H1 (cell line): ENCODE results near the gene BEAN1. TPM values are rescaled to one million over a fixed set of nuclear protein-coding genes. Genes with fewer than 3 reads are reported as not detected.

ENCODE experiments used
- CHD2 ChIP-seq: IDR thresholded peaks from 2 replicates; pipeline ENCODE4 v1.6.1; 2012; ENCODE audit warnings: low read length, improper control_type of control experiment
- CTBP2 ChIP-seq: IDR thresholded peaks from 2 replicates; pipeline ENCODE4 v1.7.0; 2011; ENCODE audit warnings: borderline replicate concordance, mild to moderate bottlenecking, moderate library complexity, mixed read lengths, low read length; ENCODE audit not compliant: insufficient read depth, insufficient read length
- GABPA ChIP-seq: IDR thresholded peaks from 2 replicates; pipeline ENCODE4 v1.6.1; 2011; ENCODE audit warnings: mild to moderate bottlenecking, low read length, moderate library complexity, borderline replicate concordance; ENCODE audit not compliant: insufficient read depth
- HDAC6 ChIP-seq: IDR thresholded peaks from one replicate; pipeline ENCODE4 v1.7.1; 2012; ENCODE audit warnings: low read depth, mild to moderate bottlenecking, inconsistent platforms, low read length, moderate library complexity
- JUND ChIP-seq: IDR thresholded peaks from 2 replicates; pipeline ENCODE4 v1.6.1; 2011; ENCODE audit warnings: mild to moderate bottlenecking, improper control_type of control experiment, low read length
- KDM1A ChIP-seq: fragments of 200-600, 300-600 bp; sonication (generic); IDR thresholded peaks from 2 replicates; pipeline ENCODE4 v1.7.1; 2016; ENCODE audit warnings: mild to moderate bottlenecking, low read length, borderline replicate concordance
- KDM4A ChIP-seq: IDR thresholded peaks from one replicate; pipeline ENCODE4 v1.7.1; 2012; ENCODE audit warnings: low read depth, mild to moderate bottlenecking, moderate library complexity, low read length, inconsistent platforms; ENCODE audit not compliant: severe bottlenecking
- NANOG ChIP-seq: IDR thresholded peaks from 2 replicates; pipeline ENCODE4 v1.6.1; 2011; ENCODE audit warnings: low read length, low read depth, mild to moderate bottlenecking, inconsistent platforms; ENCODE audit not compliant: insufficient read depth, poor library complexity, severe bottlenecking
- POLR2AphosphoS5 ChIP-seq: IDR thresholded peaks from 2 replicates; pipeline ENCODE4 v1.6.1; 2011; ENCODE audit warnings: low read depth, low read length
- RAD21 ChIP-seq, 2 experiments: IDR thresholded peaks in 1 of 2; conservative IDR thresholded peaks in 1 of 2; 2 replicates each; pipeline ENCODE4 v1.6.1; 2011; ENCODE audit warnings: low read depth in 2 of 2, low read length in 2 of 2, improper control_type of control experiment in 1 of 2, inconsistent platforms in 1 of 2, mild to moderate bottlenecking in 1 of 2, moderate library complexity in 1 of 2
- SUZ12 ChIP-seq: fragments of 200-600 bp; sonication (generic); IDR thresholded peaks from 2 replicates; pipeline ENCODE4 v1.6.1; 2012; ENCODE audit warnings: mild to moderate bottlenecking, inconsistent platforms, low read length, moderate library complexity, mixed read lengths
- TCF12 ChIP-seq: IDR thresholded peaks from 2 replicates; pipeline ENCODE4 v1.6.1; 2011; ENCODE audit warnings: low read depth, mild to moderate bottlenecking, low read length
- polyA plus RNA-seq, 7 experiments: library from polyadenylated mRNA; depleted of rRNA in 3 of 7; stranded (reverse) in 5 of 7; unstranded in 2 of 7; fragments of >200 nt in 5 of 7; fragments of 200-250 nt in 2 of 7; gene quantifications; 1 replicate in 5 of 7; 2 replicates in 1 of 7; 4 replicates in 1 of 7; pipeline versions ENCODE4 v1.2.1 to v1.2.3, GENCODE V29; 2011 to 2013; ENCODE audit warnings: missing spikeins in 2 of 7, mixed read lengths in 2 of 7
- total RNA-seq: library from RNA; stranded (reverse); fragmentation: NEBNext Ultra II Directional; extraction: Animal tissue kit (Norgen Biotek cat#: 25700); gene quantifications from 2 replicates; pipeline ENCODE4 v1.2.1, GENCODE V29; 2021
- TF ChIP-seq, protein P1 (sequence below): IDR thresholded peaks from 2 replicates; pipeline ENCODE4 v1.6.1; 2012; ENCODE audit warnings: inconsistent platforms
- TF ChIP-seq, protein P2 (sequence below), 3 experiments: IDR thresholded peaks; 1 replicate in 2 of 3; 2 replicates in 1 of 3; pipeline versions ENCODE4 v1.5.1 to v1.6.1; 2011; ENCODE audit warnings: low read length in 3 of 3, mild to moderate bottlenecking in 3 of 3, inconsistent platforms in 2 of 3, low read depth in 1 of 3, moderate library complexity in 1 of 3; ENCODE audit not compliant: insufficient read depth in 1 of 3; ENCODE audit errors: control extremely low read depth in 1 of 3
- TF ChIP-seq, protein P3 (sequence below): IDR thresholded peaks from 2 replicates; pipeline ENCODE4 v1.6.1; 2012; ENCODE audit warnings: inconsistent platforms

Gene BEAN1
- total and polyA plus RNA-seq, 2 of the 8 experiments (the other 6 are each of a cell fraction or from before 2014, with no cell fraction given): 0.08 TPM; not detected in 1

DNA sequence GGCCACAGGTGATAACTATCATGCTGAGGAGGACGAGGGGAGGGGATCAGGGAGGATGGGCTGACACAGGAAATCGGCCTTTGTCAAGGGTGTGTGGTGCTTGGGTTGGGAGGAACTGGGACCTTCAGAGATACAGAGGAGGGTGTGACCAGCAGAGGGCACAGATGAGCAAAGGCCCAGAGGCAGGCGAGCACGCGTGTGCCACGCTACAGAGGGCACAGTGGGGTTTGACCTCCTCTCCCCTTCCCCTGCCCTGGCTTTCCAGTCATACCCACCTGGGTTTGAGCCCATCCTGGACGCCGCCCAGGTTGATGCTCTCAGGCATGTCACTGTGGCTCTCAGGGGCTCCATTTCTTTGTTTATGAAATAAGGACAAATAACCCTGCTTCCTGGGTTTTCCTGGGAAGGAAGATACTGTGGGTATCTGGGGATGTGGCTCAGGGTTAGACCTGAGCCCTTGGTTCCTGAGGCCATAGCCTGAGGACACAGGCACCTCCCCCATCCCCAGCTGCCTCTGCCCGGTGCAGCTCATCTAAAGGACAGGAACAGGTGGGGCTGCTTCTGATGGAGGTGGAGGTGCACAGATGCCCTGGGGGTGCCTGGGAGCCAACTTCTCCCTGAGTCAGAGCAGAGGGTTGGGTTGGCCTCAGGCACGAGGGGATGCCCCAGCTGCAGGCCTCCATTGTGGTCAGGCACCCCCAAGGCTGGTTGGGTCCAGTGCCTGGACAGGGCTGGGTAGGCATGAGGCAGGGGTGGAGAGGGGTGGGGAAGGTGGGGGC, 51.8 kb downstream of the BEAN1 start (continued):
- TF ChIP-seq HDAC6 (no peak), KDM4A (no peak), CHD2 (no peak), TCF12 (no peak), JUND (no peak), GABPA (peak; percentile 40; the same call in 1 of the 2 replicates), CTBP2 (no peak), NANOG (no peak), POLR2AphosphoS5 (no peak), KDM1A (no peak), RAD21 (IDR thresholded peaks at IDR 0.05 in 1 of 2, conservative IDR thresholded peaks at IDR 0.05 in 1 of 2; ENCODE audit: low read depth in 2 of 2, low read length in 2 of 2) (peak; percentile 50 to 70), SUZ12 (no peak)
- TF ChIP-seq, protein P1, sequence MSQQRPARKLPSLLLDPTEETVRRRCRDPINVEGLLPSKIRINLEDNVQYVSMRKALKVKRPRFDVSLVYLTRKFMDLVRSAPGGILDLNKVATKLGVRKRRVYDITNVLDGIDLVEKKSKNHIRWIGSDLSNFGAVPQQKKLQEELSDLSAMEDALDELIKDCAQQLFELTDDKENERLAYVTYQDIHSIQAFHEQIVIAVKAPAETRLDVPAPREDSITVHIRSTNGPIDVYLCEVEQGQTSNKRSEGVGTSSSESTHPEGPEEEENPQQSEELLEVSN: peak; percentile 44; the same call in 1 of the 2 replicates
- TF ChIP-seq, protein P2, sequence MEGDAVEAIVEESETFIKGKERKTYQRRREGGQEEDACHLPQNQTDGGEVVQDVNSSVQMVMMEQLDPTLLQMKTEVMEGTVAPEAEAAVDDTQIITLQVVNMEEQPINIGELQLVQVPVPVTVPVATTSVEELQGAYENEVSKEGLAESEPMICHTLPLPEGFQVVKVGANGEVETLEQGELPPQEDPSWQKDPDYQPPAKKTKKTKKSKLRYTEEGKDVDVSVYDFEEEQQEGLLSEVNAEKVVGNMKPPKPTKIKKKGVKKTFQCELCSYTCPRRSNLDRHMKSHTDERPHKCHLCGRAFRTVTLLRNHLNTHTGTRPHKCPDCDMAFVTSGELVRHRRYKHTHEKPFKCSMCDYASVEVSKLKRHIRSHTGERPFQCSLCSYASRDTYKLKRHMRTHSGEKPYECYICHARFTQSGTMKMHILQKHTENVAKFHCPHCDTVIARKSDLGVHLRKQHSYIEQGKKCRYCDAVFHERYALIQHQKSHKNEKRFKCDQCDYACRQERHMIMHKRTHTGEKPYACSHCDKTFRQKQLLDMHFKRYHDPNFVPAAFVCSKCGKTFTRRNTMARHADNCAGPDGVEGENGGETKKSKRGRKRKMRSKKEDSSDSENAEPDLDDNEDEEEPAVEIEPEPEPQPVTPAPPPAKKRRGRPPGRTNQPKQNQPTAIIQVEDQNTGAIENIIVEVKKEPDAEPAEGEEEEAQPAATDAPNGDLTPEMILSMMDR (IDR thresholded peaks at IDR 0.05; ENCODE audit: control extremely low read depth in 1 of 3, insufficient read depth in 1 of 3, low read depth in 1 of 3, low read length in 3 of 3): peak; percentile 80 to 97 (median 91)
- TF ChIP-seq, protein P3, sequence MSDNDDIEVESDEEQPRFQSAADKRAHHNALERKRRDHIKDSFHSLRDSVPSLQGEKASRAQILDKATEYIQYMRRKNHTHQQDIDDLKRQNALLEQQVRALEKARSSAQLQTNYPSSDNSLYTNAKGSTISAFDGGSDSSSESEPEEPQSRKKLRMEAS: peak; percentile 84
